Measurements from ENCODE around the gene ZNF536. TPM values are rescaled to one million over a fixed set of nuclear protein-coding genes. Genes with fewer than 3 reads are reported as not detected.

Gene ZNF536
- total RNA-seq, 2 donors from 2014 or later, result 0.41 to 1.5 TPM

DNA sequence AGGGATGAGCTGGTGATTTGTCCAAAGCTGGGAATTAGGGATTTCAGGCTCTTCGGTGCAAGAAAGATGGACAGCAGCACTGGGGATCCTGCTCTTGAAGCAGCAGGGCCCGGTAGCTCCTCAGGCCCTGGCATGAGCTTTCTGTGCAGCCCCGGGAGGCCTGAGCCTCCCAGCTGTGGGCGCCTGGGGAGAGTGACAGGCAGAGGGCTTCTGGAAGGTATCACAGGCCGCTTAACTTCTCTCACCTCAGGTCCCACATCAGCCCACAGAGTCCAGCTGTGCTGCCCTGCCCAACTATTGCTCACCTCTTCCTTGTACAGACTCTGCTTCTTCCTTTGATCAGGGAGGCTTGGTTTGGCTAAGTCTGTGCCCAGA is 14.6 kb upstream of the ZNF536 start:
- H3K4me3 ChIP-seq, result no peak overlapping the region
- no peaks in the 10 kb centered on the region for H3K4me1 ChIP-seq (ENCODE audit: control insufficient read depth in 1 of 2, low read depth in 2 of 2)
- no peaks in the 10 kb centered on the region for H3K9me3 ChIP-seq
- no peaks in the 10 kb centered on the region for H3K36me3 ChIP-seq
- ATAC-seq (ENCODE audit: insufficient number of reproducible peaks, low FRiP score, low read depth), result no peak
- H3K27me3 ChIP-seq (replicated peaks; ENCODE audit: insufficient read depth), result no peaks in the 10 kb centered on the region
- no peak overlapping the region for H3K27ac ChIP-seq
- no peak for DNase-seq (ENCODE audit: low spot score)
- TF ChIP-seq, protein P1, sequence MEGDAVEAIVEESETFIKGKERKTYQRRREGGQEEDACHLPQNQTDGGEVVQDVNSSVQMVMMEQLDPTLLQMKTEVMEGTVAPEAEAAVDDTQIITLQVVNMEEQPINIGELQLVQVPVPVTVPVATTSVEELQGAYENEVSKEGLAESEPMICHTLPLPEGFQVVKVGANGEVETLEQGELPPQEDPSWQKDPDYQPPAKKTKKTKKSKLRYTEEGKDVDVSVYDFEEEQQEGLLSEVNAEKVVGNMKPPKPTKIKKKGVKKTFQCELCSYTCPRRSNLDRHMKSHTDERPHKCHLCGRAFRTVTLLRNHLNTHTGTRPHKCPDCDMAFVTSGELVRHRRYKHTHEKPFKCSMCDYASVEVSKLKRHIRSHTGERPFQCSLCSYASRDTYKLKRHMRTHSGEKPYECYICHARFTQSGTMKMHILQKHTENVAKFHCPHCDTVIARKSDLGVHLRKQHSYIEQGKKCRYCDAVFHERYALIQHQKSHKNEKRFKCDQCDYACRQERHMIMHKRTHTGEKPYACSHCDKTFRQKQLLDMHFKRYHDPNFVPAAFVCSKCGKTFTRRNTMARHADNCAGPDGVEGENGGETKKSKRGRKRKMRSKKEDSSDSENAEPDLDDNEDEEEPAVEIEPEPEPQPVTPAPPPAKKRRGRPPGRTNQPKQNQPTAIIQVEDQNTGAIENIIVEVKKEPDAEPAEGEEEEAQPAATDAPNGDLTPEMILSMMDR (IDR thresholded peaks at IDR 0.05), result no peak

DNA sequence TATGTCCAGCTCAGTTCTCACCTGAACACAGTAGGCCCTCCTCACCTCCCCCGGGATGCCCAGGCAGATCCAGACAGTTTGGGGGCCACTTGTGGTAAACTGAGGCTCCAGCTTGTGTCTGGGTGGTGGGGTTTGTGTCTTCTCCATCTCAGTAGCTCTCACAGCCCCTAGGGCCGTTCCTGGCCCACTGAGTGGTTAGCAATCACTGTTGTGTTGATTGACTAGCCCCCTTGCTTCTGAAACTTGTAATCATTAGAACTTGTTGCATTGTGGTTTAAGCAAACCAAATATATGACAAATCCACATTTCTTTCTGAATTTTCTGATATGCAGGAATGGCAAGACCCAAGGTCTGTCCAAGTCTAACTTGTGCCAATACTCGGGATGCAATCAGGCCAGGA is 13.9 kb upstream of the ZNF536 start:
- Histone ChIP-seq H3K36me3 (no peaks in the 10 kb centered on the region), H3K4me1 (ENCODE audit: control insufficient read depth in 1 of 2, low read depth in 2 of 2) (no peaks in the 10 kb centered on the region), H3K9me3 (no peaks in the 10 kb centered on the region), H3K27me3 (replicated peaks; ENCODE audit: insufficient read depth) (no peaks in the 10 kb centered on the region), H3K4me3 (no peak overlapping the region), H3K27ac (no peak overlapping the region)
- DNase-seq (ENCODE audit: low spot score), result no peak
- ATAC-seq (ENCODE audit: insufficient number of reproducible peaks, low FRiP score, low read depth), result no peak
- TF ChIP-seq, protein P1 (IDR thresholded peaks at IDR 0.05), result no peak

DNA sequence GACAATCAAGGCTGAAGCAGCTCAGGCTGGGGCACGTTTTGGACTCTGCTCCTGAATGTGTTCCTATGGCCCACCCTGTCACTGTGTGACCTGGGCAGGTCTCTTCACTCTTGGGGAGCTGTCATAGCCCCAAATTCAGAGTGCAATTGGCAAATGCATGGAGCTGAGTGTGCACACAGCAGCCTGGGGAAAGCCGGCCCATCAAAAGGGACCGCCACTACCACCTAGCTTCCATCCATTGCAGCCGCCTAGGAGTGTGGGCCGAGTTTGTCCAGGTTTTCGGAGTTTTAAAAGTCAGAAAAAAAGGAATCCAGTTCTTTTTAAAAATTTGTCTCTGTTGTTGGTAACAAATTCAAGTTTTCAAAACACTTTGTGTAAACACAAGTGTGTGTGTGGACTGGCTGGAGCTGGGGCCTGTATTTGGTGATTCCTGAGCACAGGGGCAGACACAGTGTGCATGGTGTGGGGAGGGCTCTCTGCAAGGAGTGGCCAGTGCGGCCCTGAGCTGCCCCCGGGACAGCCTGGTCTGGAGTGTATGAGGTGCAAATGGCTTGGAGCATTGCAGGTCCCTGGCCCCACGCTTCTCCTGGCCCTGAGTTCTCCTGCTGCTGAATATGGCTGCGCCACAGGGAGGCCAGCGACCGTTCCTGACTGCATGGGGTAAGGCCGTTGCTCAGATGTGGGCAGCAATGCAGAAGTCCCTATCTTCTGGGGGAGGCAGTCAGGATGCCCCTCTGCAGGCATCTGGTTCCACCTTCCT is 13.2 kb upstream of the ZNF536 start:
- no peak overlapping the region for H3K4me3 ChIP-seq
- no peaks in the 10 kb centered on the region for H3K4me1 ChIP-seq (ENCODE audit: control insufficient read depth in 1 of 2, low read depth in 2 of 2)
- H3K36me3 ChIP-seq, result no peaks in the 10 kb centered on the region
- H3K27me3 ChIP-seq (replicated peaks; ENCODE audit: insufficient read depth), result no peaks in the 10 kb centered on the region
- no peak for DNase-seq (ENCODE audit: low spot score)
- H3K9me3 ChIP-seq, result no peaks in the 10 kb centered on the region
- no peak for ATAC-seq (ENCODE audit: insufficient number of reproducible peaks, low FRiP score, low read depth)
- TF ChIP-seq, protein P1 (IDR thresholded peaks at IDR 0.05), result no peak
- no peak overlapping the region for H3K27ac ChIP-seq

DNA sequence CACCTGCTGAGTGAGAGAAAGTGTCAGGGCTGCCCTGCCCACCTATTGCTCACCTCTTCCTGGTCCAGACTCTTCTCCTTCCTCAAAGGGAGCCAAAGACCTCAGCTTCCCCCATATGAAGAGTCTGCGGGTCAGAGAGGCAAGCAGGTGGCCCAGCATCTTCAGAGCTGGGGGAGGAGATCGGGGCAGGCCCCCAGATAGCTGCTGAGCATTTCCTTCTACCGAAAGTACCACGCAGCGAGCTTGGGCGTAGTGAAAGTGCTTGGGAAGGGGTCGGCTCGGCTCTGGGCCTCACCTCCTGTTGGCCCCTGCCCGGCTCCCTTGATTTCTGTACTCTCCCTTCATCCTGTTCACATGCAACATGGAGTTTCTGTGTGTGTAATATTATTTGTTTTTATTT is 12.2 kb upstream of the ZNF536 start:
- H3K36me3 ChIP-seq, result no peaks in the 10 kb centered on the region
- H3K27me3 ChIP-seq (replicated peaks; ENCODE audit: insufficient read depth), result no peaks in the 10 kb centered on the region
- ATAC-seq (ENCODE audit: insufficient number of reproducible peaks, low FRiP score, low read depth), result no peak
- no peaks in the 10 kb centered on the region for H3K4me1 ChIP-seq (ENCODE audit: control insufficient read depth in 1 of 2, low read depth in 2 of 2)
- H3K27ac ChIP-seq, result no peak overlapping the region
- no peak overlapping the region for H3K4me3 ChIP-seq
- no peaks in the 10 kb centered on the region for H3K9me3 ChIP-seq
- DNase-seq (ENCODE audit: low spot score), result no peak
- TF ChIP-seq, protein P1 (IDR thresholded peaks at IDR 0.05), result no peak

DNA sequence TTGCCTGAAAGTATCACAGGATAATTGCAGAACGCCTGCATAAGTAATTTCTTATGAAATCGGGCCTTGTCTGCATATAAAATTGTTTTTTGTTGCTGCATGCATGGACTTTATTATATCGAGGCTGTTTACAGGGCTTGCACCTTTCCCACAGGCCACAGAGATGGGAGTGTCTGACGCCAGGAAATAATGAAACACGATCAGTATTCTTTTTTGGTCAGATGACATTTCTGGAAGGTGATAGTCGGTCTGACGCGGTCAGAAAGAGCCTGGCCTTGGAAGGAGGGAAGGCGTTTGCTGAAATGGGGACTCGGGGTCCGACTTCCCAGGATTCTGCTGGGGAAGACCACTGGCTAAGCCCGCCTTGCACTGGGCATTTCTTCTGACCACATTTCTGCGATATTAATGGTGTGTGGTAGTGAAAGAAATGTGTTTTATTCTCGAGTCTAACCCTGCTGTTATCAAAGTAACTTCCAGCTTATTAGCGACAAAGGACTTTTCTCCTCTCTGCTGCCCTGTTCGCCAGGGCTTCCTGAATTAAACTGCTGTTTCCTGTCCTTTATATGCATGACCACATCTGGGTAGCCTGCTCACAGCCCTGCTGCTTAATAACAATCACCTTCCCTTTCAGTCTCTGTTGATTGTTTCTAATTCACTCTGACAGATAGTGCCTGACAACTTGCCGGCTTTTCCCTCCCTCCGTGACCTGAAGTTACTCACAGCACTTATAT is 11.6 kb upstream of the ZNF536 start:
- Histone ChIP-seq H3K4me3 (no peak overlapping the region), H3K27ac (no peak overlapping the region), H3K4me1 (ENCODE audit: control insufficient read depth in 1 of 2, low read depth in 2 of 2) (no peaks in the 10 kb centered on the region), H3K36me3 (no peaks in the 10 kb centered on the region), H3K27me3 (replicated peaks; ENCODE audit: insufficient read depth) (no peaks in the 10 kb centered on the region), H3K9me3 (no peaks in the 10 kb centered on the region)
- no peak for DNase-seq (ENCODE audit: low spot score)
- no peak for ATAC-seq (ENCODE audit: insufficient number of reproducible peaks, low FRiP score, low read depth)
- TF ChIP-seq, protein P1 (IDR thresholded peaks at IDR 0.05), result no peak

Data from thoracic aorta (tissue), 2 donors.